GM21723 (cell line): ENCODE measurements around the gene PDLIM5.
A peak's percentile ranks its signal among the peaks of the same experiment; 100 is the strongest.

Experiments used
- ATAC-seq: cut with Tn5 transposase; IDR thresholded peaks from one replicate; pipeline ENCODE4 v1.9.1; 2021; ENCODE audit warnings: mild to moderate bottlenecking, moderate library complexity; ENCODE audit not compliant: unreplicated experiment

PDLIM5 gene

DNA sequence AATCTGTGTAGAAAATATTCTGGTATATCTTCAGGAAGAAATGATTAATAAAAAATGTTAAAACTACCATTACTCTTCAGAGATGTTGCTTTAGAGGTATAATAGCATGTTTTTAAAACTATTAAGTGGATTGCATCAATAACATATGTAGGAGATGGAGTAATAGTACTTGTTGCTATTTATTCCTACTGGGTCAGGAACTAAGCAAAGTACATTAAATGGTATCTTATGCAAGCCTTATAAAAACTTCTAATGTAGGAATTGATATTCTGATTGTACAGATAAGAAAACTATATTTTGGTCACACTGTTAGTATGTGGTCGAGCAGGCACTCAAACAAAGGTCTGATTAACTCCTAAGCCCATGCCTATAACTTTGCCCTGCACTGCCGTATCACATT is 31.4 kb upstream of the PDLIM5 start:
- ATAC-seq: no peak

DNA sequence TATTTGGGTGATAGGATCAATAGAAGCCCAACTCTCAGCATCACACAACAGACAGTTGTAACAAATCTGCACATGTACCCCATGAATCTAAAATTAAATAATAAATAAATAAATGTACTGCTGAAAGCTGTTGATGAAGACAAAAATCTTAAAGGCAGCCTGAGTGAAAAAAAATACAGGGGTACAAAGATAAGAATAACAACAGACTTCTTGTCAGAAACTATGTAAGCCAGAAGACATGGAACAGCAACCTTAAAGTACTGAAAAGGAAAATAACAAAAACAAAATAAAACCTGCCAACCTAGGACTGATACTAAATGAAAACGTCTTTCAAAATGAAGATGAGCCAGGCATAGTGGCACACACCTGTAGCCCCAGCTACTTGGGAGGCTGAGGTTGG is 25.0 kb upstream of the PDLIM5 start:
- ATAC-seq: no peak

DNA sequence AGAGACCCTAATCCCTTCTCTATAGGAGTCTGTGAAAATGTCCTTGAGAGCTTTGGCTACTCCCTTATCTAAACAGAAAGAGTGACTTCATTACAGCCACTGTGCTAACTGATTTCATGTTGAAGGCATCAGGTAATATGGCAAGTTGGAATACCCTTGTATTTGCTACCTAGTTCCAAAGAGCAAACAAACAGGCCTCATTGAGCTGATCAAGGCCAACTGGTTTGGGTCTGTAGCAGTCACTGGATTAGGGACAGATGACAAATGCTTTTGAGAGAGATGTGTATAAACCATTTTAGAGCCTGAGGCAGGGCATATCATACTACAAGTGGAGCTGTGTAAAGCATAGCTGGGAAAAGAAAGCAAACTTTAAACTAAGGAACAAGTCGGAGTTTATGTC is 22.9 kb upstream of the PDLIM5 start:
- no peak for ATAC-seq

DNA sequence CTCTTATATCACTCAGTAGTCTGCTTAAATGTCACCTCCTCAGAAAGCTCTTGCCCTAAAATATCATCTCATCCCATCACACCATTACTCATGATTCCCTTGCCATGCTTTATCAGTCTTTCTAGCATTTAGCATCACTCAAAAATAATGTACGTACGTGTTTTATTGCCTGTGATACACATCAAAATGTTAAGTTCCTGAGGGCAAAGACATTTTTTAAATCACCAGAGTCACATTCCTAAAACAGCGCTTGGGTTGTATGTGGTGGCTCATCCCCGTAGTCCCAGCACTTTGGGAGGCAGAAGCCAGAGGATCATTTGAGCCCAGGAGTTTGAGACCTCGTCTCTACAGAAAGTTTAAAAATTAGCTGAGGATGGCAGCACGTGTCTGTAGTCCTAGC is 21.3 kb upstream of the PDLIM5 start:
- ATAC-seq: no peak

DNA sequence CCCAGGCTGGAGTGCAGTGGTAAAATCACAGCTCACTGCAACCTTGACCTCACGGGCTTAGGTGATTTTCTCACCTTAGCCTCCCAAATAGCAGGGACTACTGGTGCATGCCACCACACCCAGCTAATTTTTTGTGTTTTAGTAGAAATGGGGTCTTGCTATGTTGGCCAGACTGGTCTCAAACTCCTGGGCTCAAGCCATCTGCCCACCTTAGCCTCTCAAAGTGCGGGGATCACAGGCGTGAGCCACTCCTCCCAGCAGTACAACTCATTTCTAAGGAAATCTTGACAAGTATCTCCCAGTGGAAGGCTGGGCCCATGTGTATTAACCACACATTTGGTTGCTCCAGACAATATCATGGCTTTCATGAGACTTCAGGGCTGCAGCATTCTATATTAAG is 20.4 kb upstream of the PDLIM5 start:
- ATAC-seq: no peak

DNA sequence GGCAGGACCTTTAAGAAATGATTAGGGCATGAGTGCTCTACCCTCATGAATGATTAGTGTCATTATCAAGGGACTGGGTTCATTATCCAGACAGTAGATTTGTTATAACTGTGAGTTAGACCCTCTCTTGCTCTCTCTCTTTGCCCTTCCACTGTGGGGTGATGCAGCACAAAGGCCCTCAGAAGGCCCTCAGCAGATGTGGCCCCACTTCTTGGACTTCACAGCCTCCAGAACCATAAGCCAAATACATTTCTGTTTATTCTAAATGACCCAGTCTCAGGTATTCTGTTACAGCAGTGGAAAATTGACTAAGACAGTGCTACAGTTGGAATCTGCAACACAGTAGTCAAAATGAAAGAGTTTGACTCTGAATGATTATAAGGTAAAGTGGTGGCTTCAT is 17.2 kb upstream of the PDLIM5 start:
- ATAC-seq: no peak

DNA sequence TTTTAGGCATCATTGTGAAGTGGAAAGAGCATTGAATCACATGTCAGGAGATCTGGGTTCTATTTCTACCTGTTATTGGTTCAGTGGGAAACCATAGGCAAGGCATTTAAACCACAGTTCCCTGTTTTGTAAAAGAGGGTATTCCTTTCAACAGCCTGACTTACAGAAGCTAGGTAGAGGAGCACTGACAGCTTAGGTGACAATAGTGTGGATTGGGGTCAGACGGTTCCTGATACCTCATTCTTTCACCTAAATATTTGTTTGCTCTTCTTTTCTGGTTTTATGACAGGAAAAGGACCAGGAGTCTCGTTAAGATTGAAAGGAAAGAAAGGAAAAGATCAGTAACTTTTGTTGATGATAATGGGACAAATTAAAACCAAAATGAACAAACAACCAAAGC is 15.9 kb upstream of the PDLIM5 start:
- no peak for ATAC-seq

DNA sequence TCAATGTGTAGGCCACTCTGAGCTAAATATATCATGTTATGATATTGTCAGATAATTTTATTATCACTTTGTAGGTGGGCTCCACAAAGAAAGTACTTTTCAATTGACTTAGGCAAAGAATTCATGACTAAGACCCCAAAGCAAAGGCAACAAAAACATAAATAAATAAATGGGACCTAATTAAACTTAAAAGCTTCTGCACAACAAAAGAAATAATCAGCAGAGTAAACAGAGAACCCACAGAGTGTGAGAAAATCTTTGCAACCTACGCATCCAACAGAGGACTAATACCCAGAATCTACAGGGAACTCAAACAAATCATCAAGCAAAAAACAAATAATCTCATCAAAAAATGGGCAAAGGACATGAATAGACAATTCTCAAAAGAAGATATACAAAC is 15.2 kb upstream of the PDLIM5 start:
- ATAC-seq: no peak

DNA sequence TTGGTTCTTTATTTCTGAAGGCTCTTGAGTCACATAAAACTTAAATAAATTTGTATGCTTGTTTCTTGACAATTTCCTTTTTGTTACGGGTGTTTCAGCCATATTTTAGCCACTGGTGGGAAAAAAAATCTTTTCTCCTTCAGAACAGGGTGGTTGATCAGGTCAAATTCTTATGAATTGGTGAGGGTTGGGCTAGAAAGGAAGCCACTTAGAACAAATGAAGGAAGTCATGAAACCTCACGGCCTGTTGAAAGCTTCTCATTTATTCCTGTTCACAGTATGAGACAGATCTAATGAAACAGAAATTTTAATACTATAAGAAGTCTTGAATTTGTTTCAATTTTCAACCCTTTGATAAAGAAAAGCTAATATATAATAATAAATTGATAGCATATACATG is 12.1 kb upstream of the PDLIM5 start:
- ATAC-seq: no peak

DNA sequence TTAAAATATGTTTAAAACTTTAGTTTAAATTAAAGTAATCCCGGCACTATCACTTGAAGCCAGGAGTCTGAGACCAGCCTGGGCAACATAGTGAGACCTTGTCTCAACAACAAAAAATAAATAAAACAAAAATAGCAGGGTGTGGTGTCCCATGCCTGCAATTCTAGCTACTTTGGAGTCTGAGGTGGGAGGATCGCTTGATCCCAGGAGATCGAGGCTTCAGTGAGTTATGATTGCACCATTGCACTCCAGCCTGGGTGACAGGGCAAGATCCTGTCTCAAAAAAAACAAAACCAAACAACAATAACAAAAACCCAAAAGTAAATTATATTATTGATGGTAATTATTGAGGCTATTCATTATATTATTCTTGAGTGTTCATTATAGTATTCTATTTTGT is 9.9 kb upstream of the PDLIM5 start:
- ATAC-seq: no peak

DNA sequence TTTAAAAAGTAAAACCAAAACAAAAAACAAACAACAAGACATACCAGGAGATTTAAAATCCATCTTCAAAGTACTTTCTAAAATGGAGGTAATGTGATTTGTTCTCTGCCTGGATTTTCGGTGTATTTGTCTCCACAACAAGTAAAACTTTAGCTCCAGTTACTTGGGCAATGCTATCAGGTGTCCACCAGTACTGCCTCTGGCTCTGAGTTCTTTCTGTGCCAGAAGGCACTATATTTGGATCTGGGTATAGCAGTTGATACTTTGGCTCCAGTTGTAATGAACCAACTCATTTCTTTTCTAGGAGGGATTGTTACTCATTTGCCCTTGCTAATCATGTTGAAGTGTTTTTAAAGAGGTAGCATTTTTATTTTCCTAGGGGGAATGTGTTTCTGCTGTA is 9.5 kb upstream of the PDLIM5 start:
- ATAC-seq: no peak

DNA sequence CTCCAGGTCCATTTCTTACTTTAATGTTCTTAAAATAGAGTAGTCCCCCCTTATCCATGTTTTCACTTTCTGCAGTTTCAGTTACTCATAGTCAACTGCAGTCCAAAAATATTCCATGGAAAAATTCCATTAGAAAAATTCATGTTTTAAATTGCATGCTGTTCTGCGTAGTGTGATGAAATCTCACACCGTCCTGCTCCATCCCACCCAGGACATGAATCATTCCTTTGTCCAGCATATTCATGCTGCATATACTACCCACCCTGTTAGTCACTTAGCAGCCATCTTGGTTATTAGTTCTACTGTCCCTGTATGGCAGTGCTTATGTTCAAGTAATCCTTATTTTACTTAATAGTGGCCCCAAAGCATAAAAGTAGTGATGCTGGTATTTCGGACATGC is 5.4 kb upstream of the PDLIM5 start:
- ATAC-seq: no peak

DNA sequence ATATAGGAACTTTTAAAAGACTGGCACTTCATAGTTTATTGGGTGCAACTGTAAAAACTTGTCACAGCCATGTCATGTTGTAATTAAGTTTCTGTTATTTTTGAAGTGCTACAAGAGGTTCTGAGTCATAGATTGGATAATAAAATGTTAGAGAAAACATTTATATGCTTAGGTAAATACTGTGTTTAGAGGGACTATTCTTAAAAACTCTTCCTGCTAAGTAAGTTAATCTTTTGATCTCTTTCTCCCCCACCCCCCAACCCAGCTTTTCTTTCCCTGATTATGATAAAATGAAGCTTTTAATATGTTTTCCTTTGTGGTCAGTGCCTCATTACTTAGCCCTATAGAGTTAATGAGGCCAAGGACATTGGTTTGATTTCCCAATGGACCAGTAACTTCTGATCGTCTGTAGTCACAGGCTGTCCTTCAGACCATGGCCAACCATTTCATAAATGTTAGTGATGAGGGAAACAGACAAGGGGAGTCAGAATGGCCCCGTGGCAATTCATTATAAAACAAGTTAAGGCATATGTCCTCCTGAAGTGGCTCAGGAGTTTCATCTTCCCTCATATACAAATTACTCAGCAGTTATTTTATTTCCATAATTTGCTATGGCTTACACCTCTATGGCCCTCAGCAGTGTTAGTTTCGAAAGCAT is 3.9 kb upstream of the PDLIM5 start:
- ATAC-seq: no peak

DNA sequence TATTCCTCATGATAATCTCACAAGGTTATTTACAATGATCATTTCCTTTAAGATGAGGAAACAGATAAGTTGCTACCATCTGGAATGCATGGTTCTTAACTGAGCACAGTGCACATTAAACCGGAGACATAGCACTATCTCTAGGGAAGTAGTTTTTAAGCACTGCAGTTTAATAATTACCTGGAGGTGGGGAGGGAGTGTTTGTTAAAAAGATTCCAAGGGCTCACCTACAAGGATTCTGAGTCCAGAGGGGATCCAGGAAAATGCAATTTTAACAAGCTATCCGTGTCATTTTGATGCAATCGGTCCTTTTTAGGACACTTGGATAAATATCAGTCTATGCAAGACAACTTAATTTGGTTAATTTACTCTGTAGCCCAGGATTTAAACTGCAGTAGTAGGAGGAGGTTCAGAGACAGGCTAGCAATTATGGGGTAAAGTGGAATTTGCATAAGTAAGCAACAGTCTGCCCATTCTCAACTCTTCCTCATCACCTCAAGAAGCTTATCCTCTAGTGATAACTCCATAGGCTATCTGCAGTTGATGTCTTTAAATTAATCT is 2.8 kb upstream of the PDLIM5 start:
- ATAC-seq: no peak

DNA sequence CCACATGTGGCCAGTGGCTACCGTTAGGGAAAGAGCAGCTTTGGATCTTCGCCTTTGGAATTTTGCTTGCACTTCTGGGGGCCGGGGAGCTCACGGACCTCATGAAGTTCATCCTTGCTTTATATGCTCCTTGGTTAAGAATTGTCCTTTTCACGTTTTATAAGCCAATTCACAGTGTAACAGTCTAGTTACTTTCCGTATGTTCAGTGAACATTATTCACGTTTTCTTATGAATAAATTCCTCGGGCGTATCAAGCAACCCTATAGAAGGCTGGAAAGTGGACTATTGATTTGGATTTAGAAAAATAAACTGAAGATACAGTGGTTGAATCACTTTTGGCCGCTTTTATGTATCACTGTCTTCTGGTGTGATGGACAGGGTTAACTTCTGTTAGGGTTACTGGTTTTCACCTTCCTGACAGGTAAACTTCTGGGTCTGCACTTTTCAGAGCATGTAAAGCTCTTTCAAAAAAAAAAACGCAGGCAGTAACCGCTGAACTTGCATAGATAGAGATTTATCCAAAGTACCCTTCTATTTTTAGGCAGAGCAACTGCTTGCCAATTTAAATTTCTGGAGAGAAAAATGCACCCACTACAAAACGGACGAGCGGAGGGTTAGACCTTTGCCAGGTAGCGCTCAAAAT is 569 bp upstream of the PDLIM5 start:
- ATAC-seq: no peak

DNA sequence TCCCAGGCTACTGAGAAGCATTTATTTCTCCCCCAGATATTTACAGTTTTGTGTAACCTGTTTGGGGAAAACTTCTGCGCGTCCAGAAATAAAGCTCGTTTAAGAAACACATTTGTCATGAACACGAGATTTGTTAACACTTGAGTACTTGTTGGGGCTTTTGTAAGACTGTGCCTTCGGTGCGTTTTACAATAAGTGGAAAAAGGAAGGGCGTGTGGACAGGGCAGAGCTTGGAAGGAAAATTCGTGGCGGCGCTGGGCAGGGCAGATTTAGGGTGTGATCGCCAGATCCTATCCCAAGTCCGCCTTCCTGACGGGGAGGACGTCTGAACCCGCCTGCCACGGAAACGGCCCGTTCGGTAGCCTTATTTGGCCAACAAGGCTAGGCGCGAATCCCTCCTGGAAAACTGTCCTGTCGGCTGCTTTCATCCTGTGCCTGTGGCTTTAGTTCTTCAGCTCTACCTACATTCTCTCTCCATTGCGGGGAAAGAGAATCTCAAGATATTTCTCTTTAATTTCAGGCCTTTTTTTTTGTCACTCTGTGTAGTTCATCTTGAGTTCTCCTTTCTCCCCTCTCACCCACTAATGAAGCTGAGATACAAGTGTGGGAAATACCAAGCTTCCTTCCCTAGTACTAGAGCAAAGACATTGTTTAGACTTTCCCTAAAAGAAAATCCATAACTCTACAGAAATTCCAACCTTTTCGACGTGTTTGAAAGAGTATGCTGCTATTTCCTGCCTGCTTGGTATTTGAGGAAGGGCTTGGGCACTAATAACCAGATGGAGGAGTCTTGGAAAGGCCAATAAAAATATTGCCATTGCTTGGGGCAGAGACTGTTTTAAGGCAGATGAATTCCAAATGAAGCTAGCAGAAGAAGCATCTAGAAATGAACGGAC is 982 bp downstream of the PDLIM5 start:
- peak; percentile 11 for ATAC-seq

DNA sequence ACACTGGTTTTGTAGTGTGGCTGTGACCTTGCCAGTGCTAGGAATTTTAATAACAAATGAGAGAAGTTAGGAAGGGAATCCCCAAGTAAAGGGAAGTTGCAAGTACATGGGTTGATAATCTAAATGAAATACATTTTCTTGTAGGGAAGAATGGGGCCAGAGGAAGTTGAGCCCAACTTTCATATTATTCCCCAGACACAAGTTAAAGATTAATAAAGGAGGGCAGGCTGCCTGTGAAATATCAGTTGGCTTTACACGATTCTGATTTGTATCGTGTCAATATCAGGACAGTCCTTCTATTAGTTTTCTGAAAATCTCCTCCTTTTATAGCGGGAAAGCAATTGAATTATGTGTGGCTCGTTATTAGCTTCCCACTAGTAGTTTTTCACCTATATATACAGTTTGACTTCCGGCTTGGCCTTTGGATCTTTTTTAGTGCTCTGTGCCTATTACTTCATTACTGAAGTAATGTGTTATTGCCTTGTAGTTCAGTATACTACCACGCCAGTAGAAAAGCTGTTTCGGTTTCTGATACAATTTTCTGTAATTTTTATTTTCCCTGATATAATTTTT is 1.7 kb downstream of the PDLIM5 start:
- ATAC-seq: no peak

DNA sequence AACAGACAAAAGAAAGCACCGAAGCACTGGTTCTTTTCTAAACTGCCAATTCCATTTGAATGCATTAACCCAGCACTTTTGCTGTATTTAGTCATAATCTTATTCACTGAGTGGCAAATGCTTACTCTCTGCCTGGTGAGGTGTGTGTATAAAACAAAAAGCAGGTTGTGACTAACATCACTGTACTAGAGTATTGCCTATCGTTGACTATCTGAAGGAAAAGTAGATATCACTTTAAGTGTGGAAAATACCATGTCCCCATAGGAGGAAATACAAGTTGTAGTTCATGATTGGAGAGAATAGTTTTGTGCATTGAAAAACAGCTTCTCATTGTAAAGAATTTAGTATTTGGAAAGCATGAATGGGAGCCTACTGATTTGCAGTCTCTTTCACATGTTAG is 2.7 kb downstream of the PDLIM5 start:
- ATAC-seq: no peak

DNA sequence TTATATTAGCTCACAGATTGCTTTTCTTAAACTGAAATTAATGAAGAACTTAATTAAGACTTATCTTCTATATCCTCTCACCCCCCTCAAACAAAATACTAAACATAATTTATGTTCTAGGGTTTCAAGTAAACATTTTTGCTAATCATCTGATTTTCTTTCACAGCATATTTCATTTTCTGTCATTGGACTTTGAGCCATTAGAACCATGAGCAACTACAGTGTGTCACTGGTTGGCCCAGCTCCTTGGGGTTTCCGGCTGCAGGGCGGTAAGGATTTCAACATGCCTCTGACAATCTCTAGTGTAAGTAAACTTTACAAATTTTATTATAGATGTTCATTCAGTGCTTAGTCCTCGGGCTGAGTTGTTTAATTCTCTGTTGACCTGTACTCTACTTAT is 3.3 kb downstream of the PDLIM5 start:
- ATAC-seq: no peak

DNA sequence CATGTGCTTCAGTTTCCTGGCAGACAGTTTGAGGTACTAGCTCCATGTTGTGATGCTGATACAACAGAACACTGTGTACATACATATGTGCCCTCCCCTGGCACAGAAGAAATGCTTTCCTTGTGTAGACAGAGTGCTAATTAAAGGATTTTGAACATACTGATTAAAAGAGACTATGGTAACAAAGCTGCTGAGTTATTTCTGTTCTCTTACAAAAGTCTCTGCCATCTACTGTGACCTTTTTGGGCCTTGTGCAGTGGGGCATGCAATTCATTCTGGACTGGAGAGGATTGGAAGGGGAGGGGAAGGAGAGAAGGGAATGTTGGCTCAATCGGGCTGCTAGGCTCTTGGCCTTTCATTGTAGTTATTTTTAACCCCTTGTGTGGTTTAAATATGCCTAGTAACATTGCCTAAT is 6.0 kb downstream of the PDLIM5 start:
- ATAC-seq: no peak

DNA sequence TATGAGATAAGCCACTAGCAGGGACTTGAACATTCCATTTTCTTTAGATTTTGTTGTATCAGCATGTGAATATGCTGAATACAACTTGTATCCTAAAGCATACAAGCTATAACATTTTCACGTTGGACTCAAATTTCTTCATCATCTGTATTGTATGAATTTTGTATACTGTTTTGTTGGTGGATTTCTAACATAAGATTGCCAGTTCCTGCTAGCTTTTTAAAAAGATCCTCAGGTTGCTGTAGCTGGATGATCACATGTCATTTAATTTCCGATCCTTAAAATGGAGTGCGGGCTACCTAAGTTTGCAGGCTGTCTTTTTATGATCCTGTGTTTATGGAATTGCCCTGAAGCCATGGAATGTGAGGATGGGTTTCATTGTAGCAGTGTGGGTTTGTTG is 6.9 kb downstream of the PDLIM5 start:
- ATAC-seq: no peak
